Loucy (cell line): ENCODE data around the gene GIMAP6.
"Not testable (repeated sequence)": the region's sequence is repeated elsewhere in the genome, so short reads cannot be mapped to it uniquely, and the experiment has no call there.

Experiments
- EZH2phosphoT487 ChIP-seq: fragments of 200-600 bp; IDR thresholded peaks from 2 replicates; pipeline ENCODE4 v1.6.1; 2018; ENCODE audit warnings: antibody characterized with exemption, mild to moderate bottlenecking, moderate library complexity, borderline replicate concordance
- TF ChIP-seq, protein P1 (sequence below): fragments of 200-600 bp; sonication (generic); conservative IDR thresholded peaks from 2 replicates; pipeline ENCODE4 v1.5.1; 2014; ENCODE audit warnings: mild to moderate bottlenecking, antibody characterized with exemption, low read length

- TF ChIP-seq, protein P1, sequence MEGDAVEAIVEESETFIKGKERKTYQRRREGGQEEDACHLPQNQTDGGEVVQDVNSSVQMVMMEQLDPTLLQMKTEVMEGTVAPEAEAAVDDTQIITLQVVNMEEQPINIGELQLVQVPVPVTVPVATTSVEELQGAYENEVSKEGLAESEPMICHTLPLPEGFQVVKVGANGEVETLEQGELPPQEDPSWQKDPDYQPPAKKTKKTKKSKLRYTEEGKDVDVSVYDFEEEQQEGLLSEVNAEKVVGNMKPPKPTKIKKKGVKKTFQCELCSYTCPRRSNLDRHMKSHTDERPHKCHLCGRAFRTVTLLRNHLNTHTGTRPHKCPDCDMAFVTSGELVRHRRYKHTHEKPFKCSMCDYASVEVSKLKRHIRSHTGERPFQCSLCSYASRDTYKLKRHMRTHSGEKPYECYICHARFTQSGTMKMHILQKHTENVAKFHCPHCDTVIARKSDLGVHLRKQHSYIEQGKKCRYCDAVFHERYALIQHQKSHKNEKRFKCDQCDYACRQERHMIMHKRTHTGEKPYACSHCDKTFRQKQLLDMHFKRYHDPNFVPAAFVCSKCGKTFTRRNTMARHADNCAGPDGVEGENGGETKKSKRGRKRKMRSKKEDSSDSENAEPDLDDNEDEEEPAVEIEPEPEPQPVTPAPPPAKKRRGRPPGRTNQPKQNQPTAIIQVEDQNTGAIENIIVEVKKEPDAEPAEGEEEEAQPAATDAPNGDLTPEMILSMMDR: not testable (repeated sequence)
- TF ChIP-seq EZH2phosphoT487: not testable (repeated sequence)
Observed at GRCh38 chr7:150680364-150680763, 48.2 kb upstream of the GIMAP6 start.
